Measurements from ENCODE around the gene BSND. TPM values are rescaled to one million over a fixed set of nuclear protein-coding genes. Genes with fewer than 3 reads are reported as not detected.

BSND gene
- total and polyA plus RNA-seq, 9 of the 15 experiments (the other 6 are each of a cell fraction or from before 2014, with no cell fraction given) = not detected

GRCh38 chr1:55021942-55022546, 23.3 kb downstream of the BSND start (continued):
- TF ChIP-seq ZNF395 (CRISPR knock-in tag; IDR thresholded peaks at IDR 0.05) (0 out of 2 replicates have a peak, but pooled peaks have one; percentile 24), RNF2 (IDR thresholded peaks at IDR 0.05) (no peak), KLF13 (tag; IDR thresholded peaks at IDR 0.05; ENCODE audit: borderline replicate concordance, low read depth) (no peak), BRD9 (IDR thresholded peaks at IDR 0.05; ENCODE audit: low read depth, partially characterized antibody) (no peak), KHSRP (IDR thresholded peaks at IDR 0.05) (no peak), ARID1B (IDR thresholded peaks at IDR 0.05) (0 out of 2 replicates have a peak, but pooled peaks have one; percentile 12), TBL1XR1 (IDR thresholded peaks at IDR 0.05; ENCODE audit: low read length in 2 of 2) (no peak), PCBP1 (IDR thresholded peaks at IDR 0.05; ENCODE audit: low read depth, low read length, poor library complexity, severe bottlenecking) (no peak), CREB3 (tag; conservative IDR thresholded peaks at IDR 0.05; ENCODE audit: low read depth) (no peak), ATF6 (CRISPR knock-in tag; IDR thresholded peaks at IDR 0.05) (no peak), SMARCA4 (IDR thresholded peaks at IDR 0.05) (no peak), SMAD4 (CRISPR knock-in tag; conservative IDR thresholded peaks at IDR 0.05) (no peak), FOXK2 (conservative IDR thresholded peaks at IDR 0.05 in 1 of 2, IDR thresholded peaks at IDR 0.05 in 1 of 2; ENCODE audit: low read depth in 2 of 2) (no peak), E2F3 (CRISPR knock-in tag; IDR thresholded peaks at IDR 0.05) (no peak), CHD4 (IDR thresholded peaks at IDR 0.05; ENCODE audit: insufficient read depth, insufficient replicate concordance, low read depth, low read length, poor library complexity, severe bottlenecking) (no peak), ILK (tag; IDR thresholded peaks at IDR 0.05; ENCODE audit: borderline replicate concordance, low read depth) (no peak), ZKSCAN1 (IDR thresholded peaks at IDR 0.05; ENCODE audit: low read depth, low read length) (no peak), TEAD4 (IDR thresholded peaks at IDR 0.05; ENCODE audit: low read length) (no peak), TEAD4 (CRISPR knock-in tag; IDR thresholded peaks at IDR 0.05; ENCODE audit: borderline replicate concordance) (no peak), ZNF507 (tag; conservative IDR thresholded peaks at IDR 0.05) (no peak), E2F1 (CRISPR knock-in tag; IDR thresholded peaks at IDR 0.05) (no peak), NFE2 (IDR thresholded peaks at IDR 0.05; ENCODE audit: low read depth) (no peak)
